SK-N-MC (cell line): ENCODE data around the gene XXYLT1.
"Not testable (repeated sequence)": the region's sequence is repeated elsewhere in the genome, so short reads cannot be mapped to it uniquely, and the experiment has no call there.

Source experiments
- EZH2 ChIP-seq: fragments of 200-600 bp; sonication (generic); IDR thresholded peaks from one replicate; pipeline ENCODE4 v1.6.1; 2017; ENCODE audit warnings: antibody characterized with exemption
- POLR2AphosphoS5 ChIP-seq: IDR thresholded peaks from 2 replicates; pipeline ENCODE4 v1.6.1; 2012; ENCODE audit warnings: mild to moderate bottlenecking, low read depth, low read length, borderline replicate concordance

- not testable (repeated sequence) for TF ChIP-seq POLR2AphosphoS5, EZH2
These were observed 233.4 kb downstream of the XXYLT1 start for GRCh38 chr3:195037586-195037985.
